Stimulated activated CD8-positive, alpha-beta memory T cell treated with anti-CD3 and anti-CD28 coated beads, Interleukin-2, amount 100 ng/mL, for 48 hours (primary cell): ENCODE results near the gene COPE.

Experiments used
- DNase-seq, 2 donors: peaks; one replicate each; pipeline ENCODE4 v3.0.0-alpha.2; 2020; ENCODE audit warnings: low read depth in 2 of 2

The COPE gene

DNA sequence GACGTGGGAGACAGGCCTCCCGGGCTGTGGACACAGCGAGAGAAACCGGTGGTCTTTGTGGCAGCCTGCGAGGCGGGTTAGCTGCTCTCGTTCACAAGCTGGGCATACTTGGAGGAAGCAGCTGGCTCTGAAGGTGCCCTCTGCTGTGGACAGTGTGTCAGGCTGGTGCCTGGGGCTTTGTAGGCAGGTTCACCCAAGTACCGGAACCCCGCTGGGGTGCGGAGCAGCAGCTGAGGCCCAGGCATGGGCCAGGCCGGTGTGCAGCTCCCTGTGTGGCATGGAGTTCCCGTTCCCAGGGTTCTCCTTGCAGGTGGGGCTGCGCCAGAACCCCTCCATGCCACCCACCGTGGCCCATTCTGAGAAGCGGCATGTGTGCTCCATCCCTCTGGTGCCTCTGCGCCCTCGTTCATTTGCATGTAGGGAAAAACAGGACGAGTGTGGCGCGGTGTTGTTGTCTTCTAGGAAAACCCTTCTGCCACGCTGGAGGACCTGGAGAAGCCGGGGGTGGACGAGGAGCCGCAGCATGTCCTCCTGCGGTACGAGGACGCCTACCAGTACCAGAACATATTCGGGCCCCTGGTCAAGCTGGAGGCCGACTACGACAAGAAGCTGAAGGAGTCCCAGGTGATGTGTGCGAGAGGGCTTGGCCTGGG lies 67.4 kb downstream of the COPE start:
- DNase-seq: no peak

DNA sequence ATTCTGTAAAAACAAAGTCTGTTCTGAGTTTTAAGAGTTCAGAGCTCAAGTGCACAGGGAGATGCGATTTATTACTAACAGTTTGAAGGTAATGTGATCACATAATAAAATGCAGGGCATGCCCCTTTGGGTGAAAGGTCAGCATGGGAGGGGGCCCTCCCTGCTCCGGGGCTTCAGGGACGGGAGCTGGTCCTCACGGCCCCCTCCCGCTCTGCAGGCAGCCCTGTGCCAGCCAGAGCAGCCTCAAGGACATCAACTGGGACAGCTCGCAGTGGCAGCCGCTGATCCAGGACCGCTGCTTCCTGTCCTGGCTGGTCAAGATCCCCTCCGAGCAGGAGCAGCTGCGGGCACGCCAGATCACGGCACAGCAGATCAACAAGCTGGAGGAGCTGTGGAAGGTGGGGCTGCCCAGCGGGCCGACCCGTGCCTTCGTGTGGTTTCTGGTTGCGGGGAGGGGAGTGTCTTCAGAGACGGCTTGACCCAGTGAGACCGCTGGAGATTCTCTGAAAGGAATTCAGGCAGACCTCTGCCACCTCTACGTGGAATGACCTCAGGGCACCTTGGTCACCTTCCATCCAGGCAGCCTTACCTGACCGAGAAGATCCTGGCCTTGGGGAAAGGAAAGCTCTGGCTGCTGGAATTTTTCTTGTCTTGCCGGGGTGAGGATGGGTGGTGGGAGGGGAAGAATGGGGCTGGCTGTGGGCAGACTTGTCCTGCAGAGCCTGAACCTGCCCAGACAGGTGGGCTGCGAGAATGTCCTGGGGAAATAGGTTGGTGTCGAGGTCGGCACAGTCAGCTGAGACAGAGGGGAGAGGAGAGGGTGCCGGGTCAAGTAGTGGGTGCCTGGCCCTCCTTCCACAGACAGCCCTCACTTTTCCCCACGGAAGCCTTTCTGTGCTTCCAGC lies 68.5 kb downstream of the COPE start:
- no peak for DNase-seq

DNA sequence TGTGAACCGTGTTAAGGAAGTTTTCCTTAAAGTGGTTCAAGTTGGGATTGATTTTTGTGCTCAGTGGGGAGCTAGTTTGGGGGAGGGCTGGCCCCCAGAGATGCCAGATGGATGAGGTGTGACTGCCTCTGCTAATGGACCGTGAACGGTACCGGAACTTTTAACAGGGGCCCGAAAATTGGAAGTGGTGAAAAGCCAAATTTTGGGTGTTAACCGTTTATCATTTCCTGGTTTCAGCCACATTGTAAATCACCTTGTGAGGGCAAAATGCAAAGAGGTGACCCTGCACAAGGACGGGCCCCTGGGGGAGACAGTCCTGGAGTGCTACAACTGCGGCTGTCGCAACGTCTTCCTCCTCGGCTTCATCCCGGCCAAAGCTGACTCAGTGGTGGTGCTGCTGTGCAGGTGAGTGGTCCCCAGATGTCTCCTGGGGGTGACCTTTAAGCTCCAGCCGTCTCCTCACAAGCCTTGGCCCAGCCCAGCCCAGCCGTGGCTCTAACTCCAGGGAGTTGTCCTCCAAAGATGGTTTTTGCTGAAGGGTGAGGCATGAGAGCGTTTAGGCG lies 69.3 kb downstream of the COPE start:
- DNase-seq: no peak
